Mucosa of stomach (tissue), 1 donor: ENCODE measurements around the gene ZNF407.

Experiments
- H3K27me3 ChIP-seq: one replicate; pipeline ENCODE4 v1.7.0; 2013; ENCODE audit warnings: mild to moderate bottlenecking, low read length; ENCODE audit not compliant: control insufficient read depth, insufficient read depth
- H3K36me3 ChIP-seq: one replicate; pipeline ENCODE4 v1.7.0; 2013; ENCODE audit warnings: low read length; ENCODE audit not compliant: control insufficient read depth, insufficient read depth
- H3K4me1 ChIP-seq: one replicate; pipeline ENCODE4 v1.7.0; 2013; ENCODE audit warnings: mild to moderate bottlenecking, low read length; ENCODE audit not compliant: control insufficient read depth, insufficient read depth
- H3K4me3 ChIP-seq: one replicate; pipeline ENCODE4 v1.7.0; 2013; ENCODE audit warnings: low read length
- H3K9ac ChIP-seq: one replicate; pipeline ENCODE4 v1.7.0; 2013; ENCODE audit warnings: mild to moderate bottlenecking, low read length, moderate library complexity
- H3K9me3 ChIP-seq: one replicate; pipeline ENCODE4 v1.7.0; 2013; ENCODE audit warnings: mild to moderate bottlenecking, low read length, moderate library complexity; ENCODE audit not compliant: control insufficient read depth
- donor health status: Pancreatic carcinoma.

The ZNF407 gene

DNA sequence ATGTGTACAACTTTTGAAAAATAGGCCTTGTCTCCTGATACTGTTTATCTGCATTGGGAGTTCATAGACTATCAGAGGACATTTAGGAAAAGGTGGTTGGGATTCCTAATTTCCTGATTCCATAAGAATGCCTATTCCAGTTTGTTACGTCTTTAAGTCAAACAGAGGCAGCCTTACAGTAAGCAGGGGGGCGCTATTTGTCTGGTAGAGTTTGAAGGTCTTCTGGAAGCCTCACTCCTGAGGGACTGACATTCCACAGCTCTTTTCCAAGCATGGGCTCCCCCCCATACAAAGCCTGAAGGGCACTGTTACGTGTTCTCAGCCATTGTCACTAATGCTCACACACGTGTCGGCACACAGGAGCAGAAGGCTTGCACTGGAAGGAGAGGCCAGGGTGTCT is 456.9 kb downstream of the ZNF407 start:
- Histone ChIP-seq H3K9me3 (no peaks in the 10 kb centered on the region), H3K27me3 (no peaks in the 10 kb centered on the region), H3K9ac (no peak overlapping the region), H3K4me3 (no peak overlapping the region), H3K36me3 (no peaks in the 10 kb centered on the region), H3K4me1 (no peaks in the 10 kb centered on the region)

DNA sequence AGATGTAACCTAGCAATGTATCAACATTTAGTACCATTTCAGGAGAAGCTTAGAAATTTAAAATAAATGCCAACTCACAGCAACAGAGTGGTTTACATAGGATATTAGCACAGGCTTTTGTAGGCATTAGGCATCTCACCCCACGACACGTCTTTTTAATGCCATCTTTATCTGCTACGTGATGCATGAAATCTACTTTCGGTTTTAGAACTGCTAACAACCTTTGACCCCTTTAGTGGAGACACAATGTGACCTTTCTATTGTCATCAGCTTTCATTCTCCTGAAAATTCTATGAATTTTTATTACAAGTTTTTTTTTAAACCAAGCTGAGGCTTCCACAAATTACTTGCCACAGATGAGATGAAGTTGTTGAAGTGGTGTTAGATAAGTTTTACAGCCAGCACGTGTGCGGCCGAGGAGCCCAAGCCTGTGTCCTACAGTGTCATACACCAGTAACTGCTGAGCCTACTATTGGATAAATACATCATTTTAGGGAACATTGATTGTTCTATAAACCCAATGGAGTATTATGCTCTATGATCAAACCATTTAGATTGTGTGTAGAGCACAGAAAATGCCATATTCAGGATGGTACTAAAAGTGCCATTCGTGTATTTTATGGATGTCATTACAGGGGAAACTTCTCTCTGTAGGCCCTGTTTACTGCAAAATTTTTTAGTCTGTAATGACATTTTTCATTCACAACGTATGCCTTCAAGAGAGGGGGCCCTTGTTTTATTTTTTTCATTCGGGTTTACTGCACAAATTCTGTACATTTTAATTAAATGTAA is 459.7 kb downstream of the ZNF407 start:
- no peaks in the 10 kb centered on the region for H3K27me3 ChIP-seq
- no peak overlapping the region for H3K9ac ChIP-seq
- H3K4me1 ChIP-seq, result no peaks in the 10 kb centered on the region
- H3K9me3 ChIP-seq, result no peaks in the 10 kb centered on the region
- no peaks in the 10 kb centered on the region for H3K36me3 ChIP-seq
- H3K4me3 ChIP-seq, result no peak overlapping the region

DNA sequence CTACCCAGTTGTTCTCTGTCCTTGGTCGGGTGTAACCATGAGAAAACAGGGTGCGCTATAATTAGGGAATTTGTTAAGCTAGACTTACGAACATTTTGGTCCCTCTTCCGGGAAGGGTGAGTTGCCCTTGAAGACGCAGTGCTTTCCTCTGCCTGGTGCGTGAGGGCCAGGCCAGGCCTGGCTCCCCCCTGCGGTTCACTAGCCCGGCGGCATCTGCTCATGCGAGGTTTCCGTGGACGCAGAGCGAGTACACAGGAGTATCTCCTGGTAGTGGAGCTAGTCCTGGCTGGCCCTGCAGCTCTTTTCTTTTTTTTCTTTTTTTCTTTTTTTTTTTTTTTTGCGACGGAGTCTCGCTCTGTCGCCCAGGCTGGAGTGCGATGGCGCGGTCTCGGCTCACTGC is 462.5 kb downstream of the ZNF407 start:
- H3K4me3 ChIP-seq, result no peak overlapping the region
- no peaks in the 10 kb centered on the region for H3K27me3 ChIP-seq
- no peaks in the 10 kb centered on the region for H3K4me1 ChIP-seq
- no peak overlapping the region for H3K9ac ChIP-seq
- H3K9me3 ChIP-seq, result no peaks in the 10 kb centered on the region
- H3K36me3 ChIP-seq, result no peaks in the 10 kb centered on the region

DNA sequence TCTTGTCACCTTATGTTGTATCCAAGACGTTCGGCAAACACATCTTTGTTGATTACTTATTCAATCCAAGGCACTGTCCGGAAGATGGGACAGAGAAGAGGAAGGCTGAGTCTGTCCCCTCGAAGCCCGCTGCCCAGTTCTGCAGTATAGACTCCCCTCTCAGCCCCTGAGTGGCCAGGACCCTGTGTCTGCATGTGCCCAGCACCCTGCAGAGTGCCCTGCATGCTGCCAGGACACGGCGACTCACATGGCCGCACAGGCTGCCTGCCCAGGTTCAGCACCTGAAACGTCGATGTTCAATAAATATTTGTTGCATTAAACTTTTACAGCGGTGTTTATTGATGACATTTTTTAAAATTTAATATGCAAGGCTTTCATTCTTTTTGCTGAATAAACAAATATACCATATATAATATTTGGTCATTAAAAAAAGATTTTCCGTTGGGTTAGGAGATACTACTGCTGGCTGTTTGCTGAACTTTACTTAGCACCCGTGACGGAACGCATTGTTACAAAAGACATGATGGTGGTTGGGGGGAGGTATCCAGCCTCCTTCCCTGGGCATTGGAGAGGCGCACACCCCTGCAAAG is 464.7 kb downstream of the ZNF407 start:
- no peak overlapping the region for H3K4me3 ChIP-seq
- H3K4me1 ChIP-seq, result no peaks in the 10 kb centered on the region
- H3K27me3 ChIP-seq, result no peaks in the 10 kb centered on the region
- H3K36me3 ChIP-seq, result no peaks in the 10 kb centered on the region
- H3K9ac ChIP-seq, result no peak overlapping the region
- no peaks in the 10 kb centered on the region for H3K9me3 ChIP-seq

DNA sequence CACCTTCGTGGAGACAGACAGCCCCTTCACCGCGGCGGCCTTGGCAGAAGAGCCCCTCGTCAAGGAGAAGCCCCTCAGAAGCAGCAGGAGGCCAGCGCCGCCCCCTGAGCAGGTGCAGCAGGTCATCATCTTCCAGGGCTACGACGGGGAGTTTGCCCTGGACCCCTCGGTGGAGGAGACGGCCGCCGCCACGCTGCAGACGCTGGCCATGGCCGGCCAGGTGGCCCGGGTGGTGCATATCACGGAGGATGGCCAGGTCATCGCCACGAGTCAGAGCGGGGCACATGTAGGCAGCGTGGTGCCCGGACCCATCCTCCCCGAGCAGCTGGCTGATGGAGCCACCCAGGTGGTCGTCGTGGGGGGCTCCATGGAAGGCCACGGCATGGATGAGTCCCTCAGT is 465.5 kb downstream of the ZNF407 start:
- Histone ChIP-seq H3K36me3 (no peaks in the 10 kb centered on the region), H3K4me3 (no peak overlapping the region), H3K9ac (no peak overlapping the region), H3K27me3 (no peaks in the 10 kb centered on the region), H3K4me1 (no peaks in the 10 kb centered on the region), H3K9me3 (no peaks in the 10 kb centered on the region)

DNA sequence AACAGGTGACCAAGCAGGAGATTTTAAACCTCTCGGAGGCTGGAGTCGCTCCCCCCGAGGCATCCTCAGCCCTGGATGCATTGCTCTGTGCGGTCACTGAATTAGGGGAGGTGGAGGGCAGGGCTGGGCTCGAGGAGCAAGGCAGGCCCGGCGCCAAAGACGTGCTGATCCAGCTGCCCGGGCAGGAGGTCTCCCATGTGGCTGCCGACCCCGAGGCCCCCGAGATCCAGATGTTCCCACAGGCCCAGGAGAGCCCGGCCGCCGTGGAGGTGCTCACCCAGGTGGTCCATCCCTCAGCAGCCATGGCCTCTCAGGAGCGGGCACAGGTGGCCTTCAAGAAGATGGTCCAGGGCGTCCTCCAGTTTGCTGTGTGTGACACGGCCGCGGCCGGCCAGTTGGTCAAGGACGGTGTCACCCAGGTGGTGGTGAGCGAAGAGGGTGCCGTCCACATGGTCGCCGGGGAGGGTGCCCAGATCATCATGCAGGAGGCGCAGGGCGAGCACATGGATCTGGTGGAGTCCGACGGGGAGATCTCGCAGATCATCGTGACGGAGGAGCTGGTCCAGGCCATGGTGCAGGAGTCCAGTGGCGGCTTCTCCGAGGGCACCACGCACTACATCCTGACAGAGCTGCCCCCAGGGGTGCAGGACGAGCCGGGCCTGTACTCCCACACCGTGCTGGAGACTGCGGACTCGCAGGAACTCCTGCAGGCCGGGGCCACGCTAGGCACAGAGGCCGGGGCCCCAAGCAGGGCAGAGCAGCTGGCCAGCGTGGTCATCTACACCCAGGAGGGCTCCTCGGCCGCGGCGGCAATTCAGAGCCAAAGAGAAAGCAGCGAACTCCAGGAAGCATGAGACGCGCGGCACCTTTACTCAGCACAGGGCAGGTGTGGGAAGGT is 466.2 kb downstream of the ZNF407 start:
- no peak overlapping the region for H3K4me3 ChIP-seq

DNA sequence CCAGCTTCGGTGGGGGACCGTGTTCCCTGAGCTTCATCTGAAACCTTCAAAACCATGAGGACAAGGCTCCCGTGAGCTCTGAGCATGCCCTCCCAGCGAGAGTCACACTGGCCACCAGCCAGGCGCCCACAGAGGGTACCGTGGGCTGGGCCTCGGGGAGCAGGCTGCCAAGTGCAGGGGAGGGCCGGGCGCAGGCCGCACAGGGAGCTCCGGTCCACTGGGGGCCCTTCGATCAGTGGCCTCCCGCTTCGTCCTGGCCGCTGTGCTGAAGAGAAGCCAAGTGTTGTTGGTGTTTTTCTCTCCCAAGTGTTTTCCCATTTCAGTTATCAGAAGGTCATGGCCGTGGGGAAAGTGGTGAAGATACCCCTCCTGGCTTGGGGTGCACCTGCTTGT is 466.8 kb downstream of the ZNF407 start:
- Histone ChIP-seq H3K27me3 (no peaks in the 10 kb centered on the region), H3K36me3 (no peaks in the 10 kb centered on the region), H3K9ac (no peak overlapping the region), H3K4me1 (no peaks in the 10 kb centered on the region), H3K4me3 (no peak overlapping the region), H3K9me3 (no peaks in the 10 kb centered on the region)

More for the DNA sequence above, 466.2 kb downstream of the ZNF407 start:
- Histone ChIP-seq H3K9me3 (no peaks in the 10 kb centered on the region), H3K9ac (no peak overlapping the region), H3K27me3 (no peaks in the 10 kb centered on the region), H3K4me1 (no peaks in the 10 kb centered on the region), H3K36me3 (no peaks in the 10 kb centered on the region)

DNA sequence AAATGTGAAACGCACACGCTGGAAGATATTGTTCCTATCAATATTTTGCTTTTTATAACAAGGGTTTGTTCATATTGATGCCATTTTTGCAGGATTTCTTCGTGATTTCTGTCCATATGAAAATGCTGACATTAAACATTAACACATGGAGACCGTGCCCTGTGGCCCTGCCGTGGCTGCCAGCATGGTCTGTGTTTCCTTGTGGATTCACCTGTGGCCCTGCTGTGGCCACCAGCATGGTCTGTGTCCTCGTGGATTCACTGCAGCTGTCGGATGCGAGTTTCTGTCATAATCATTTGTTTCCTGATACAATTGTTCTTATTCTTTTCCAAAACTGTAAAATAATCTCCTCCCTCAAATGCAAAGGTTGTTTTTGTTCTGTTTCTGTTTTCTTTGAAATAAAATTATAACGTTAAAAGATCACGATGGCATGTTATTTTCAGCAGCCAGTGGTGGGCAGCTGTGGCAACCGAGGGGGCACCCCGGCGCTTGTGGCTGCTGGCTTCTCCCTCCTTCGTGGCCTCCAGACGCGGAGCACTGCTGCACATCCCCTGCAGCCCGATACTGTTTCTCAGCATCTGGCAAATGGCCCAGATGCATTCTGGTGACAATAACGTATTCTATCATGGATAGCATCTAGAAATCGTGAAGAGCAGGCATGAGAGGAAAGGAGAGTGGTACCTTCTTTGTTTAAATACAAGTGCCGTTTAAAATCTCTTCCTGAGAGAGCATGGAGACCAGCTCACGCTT is 467.8 kb downstream of the ZNF407 start:
- Histone ChIP-seq H3K9ac (no peak overlapping the region), H3K36me3 (no peaks in the 10 kb centered on the region), H3K27me3 (no peaks in the 10 kb centered on the region), H3K9me3 (no peaks in the 10 kb centered on the region), H3K4me1 (peaks cover 2% of the 10 kb centered on the region), H3K4me3 (no peak overlapping the region)

DNA sequence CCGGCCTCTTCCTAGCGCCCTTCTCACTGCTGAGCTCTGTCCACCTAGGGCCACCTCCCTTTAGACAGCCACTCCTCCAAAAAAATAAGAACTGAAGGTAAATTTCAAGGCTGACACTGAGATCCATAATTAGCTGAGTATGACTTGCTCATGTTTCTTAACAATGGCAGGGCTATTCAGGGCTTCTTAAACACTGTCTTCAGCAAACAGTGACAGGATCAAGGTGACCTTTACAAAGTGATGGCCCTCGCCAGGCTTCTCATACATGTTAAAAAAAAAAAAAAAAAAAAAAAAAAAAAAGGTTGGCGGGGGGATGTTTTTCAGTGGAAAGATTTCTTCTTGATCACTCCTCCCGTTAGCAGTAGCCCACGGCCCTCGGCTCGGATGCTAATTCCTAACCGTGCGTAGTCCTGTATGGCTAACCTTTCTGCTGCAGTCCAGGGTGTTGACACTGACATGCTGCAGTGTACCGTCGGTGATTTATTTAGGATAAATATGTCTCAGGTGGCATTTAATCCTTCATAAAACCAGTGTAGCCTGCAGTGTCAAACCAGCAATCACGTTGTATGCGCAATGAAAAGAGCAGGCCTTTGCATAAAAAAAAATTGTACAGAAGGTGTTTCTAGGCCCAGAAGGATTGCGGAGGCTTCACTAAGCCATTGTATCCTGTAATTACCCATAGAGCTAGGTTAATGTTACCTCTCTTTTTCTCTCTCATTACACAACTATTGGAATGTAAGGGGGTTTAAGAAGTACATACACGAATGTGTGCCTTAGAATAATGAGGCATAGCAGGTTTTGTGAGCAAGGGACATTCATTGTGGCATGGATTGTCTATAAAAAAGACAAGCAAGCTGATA is 468.6 kb downstream of the ZNF407 start:
- H3K9ac ChIP-seq, result no peak overlapping the region
- H3K4me3 ChIP-seq, result no peak overlapping the region
- peaks cover 10% of the 10 kb centered on the region for H3K4me1 ChIP-seq
- H3K36me3 ChIP-seq, result no peaks in the 10 kb centered on the region
- no peaks in the 10 kb centered on the region for H3K9me3 ChIP-seq
- no peaks in the 10 kb centered on the region for H3K27me3 ChIP-seq

DNA sequence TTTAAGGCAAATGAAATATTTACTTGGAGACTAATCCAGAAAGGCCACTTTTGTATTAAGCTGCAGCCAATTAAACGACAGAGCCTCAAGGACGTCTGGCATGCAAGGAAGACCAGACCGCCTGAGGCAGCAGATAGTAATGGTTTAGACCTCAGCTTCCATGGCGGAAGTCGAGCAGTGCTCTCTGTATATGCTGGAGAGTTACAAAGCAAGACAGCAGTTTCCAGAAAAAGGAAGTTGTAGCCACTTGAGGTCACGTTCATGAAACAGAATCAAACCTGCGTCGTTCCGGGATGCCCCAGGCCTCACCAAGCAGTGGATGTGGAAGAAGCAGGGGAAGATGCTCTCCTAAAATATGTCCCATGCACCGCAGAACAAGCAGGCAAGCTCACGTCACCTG is 469.3 kb downstream of the ZNF407 start:
- peaks cover 11% of the 10 kb centered on the region for H3K4me1 ChIP-seq
- H3K4me3 ChIP-seq, result no peak overlapping the region
- no peaks in the 10 kb centered on the region for H3K36me3 ChIP-seq
- no peaks in the 10 kb centered on the region for H3K27me3 ChIP-seq
- H3K9ac ChIP-seq, result no peak overlapping the region
- no peaks in the 10 kb centered on the region for H3K9me3 ChIP-seq

DNA sequence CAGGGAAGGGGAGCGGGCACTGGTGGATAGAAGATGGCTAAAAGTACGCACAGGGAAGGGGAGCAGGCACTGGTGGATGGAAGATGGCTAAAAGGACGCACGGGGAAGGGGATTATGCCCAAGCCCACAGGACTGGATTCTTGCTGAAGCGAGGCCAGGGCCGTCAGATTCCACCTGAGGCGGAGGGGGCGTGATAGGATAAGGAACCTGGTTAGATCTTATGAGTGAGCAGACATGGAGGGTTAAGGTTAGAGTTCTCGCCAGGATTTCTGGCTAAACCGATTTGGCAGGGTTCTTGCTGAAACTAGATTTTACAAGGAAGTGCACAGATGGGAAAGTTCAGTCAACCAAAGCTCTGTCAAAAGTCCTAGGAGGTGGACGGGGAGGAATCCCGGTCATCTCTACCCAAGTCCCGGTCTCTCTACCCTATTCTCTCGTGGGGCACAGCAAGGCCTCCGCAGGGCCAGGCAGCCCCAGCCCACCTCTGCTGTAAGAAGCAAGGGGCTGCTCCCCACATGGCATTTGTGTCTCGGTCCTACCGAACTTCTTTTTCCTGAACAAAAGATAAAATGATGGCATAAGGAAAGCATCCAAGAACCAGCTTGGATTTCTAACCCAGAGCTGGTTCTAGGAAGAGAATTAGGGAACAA is 470.5 kb downstream of the ZNF407 start:
- Histone ChIP-seq H3K27me3 (no peaks in the 10 kb centered on the region), H3K9ac (no peak overlapping the region), H3K36me3 (no peaks in the 10 kb centered on the region), H3K9me3 (no peaks in the 10 kb centered on the region), H3K4me1 (peaks cover 11% of the 10 kb centered on the region), H3K4me3 (no peak overlapping the region)
